Stimulated activated CD8-positive, alpha-beta memory T cell treated with anti-CD3 and anti-CD28 coated beads, Interleukin-4, amount 100 ng/mL, for 4 hours (primary cell): ENCODE measurements around the gene SMIM10L2A.
"Not testable (repeated sequence)": the region's sequence is repeated elsewhere in the genome, so short reads cannot be mapped to it uniquely, and the experiment has no call there.

Experiments
- DNase-seq, 2 donors: peaks; one replicate each; pipeline ENCODE4 v3.0.0-alpha.2; 2020; ENCODE audit warnings: low read depth in 2 of 2, low spot score in 1 of 2

SMIM10L2A gene

GRCh38 chrX:135422810-135423168, 1.0 kb downstream of the SMIM10L2A start:
- not testable (repeated sequence) for DNase-seq

- DNase-seq, result not testable (repeated sequence)
These were observed 1.6 kb downstream of the SMIM10L2A start for GRCh38 chrX:135423173-135423864.

GRCh38 chrX:135424469-135424868, 2.7 kb downstream of the SMIM10L2A start:
- DNase-seq, result no peak

GRCh38 chrX:135425026-135425965, 3.6 kb downstream of the SMIM10L2A start:
- DNase-seq, result no peak

- DNase-seq, result no peak
These were observed 7.7 kb downstream of the SMIM10L2A start for GRCh38 chrX:135429429-135429828.

GRCh38 chrX:135431886-135432285, 10.1 kb downstream of the SMIM10L2A start:
- DNase-seq, result no peak

GRCh38 chrX:135432453-135432852, 10.7 kb downstream of the SMIM10L2A start:
- no peak for DNase-seq

- DNase-seq, result no peak
These were observed 11.3 kb downstream of the SMIM10L2A start for GRCh38 chrX:135432881-135433521.

GRCh38 chrX:135433531-135434257, 11.9 kb downstream of the SMIM10L2A start:
- DNase-seq, result no peak

GRCh38 chrX:135434258-135435138, 12.8 kb downstream of the SMIM10L2A start:
- DNase-seq, result no peak

- no peak for DNase-seq
These were observed 13.6 kb downstream of the SMIM10L2A start for GRCh38 chrX:135435139-135435922.

- DNase-seq, result no peak
These were observed 14.2 kb downstream of the SMIM10L2A start for GRCh38 chrX:135435933-135436332.

- DNase-seq, result no peak
These were observed 14.7 kb downstream of the SMIM10L2A start for GRCh38 chrX:135436456-135436855.

GRCh38 chrX:135436966-135437866, 15.5 kb downstream of the SMIM10L2A start:
- no peak for DNase-seq

- DNase-seq, result no peak
These were observed 16.4 kb downstream of the SMIM10L2A start for GRCh38 chrX:135437867-135438733.

- DNase-seq, result no peak
These were observed 16.9 kb downstream of the SMIM10L2A start for GRCh38 chrX:135438734-135439043.
